ENCODE results near the gene TBC1D4. TPM values are rescaled to one million over a fixed set of nuclear protein-coding genes. Genes with fewer than 3 reads are reported as not detected.

TBC1D4 gene
- total RNA-seq, 4 donors from 2014 or later = 14.2 to 32.0 (median 20.6) TPM

DNA sequence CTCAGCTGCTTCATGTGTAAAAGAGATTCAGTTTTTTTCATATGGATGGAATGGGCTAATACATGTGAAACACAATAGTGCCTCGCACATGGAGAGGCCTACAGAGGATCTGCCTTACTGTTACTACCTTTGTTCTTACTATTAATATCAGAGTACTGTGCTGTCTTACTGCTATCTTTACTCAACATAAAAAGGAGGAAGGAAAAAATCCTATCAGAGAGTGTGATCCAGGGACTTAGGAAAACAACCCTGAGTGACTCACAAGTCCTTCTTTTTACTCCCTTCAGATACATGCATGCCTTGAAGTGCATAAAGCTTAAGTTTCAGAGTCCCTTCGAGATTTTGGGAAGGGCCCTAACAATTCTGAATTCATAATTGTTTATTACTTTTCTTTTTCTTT, 136.8 kb downstream of the TBC1D4 start:
- H3K9me3 ChIP-seq = no peaks in the 10 kb centered on the region

DNA sequence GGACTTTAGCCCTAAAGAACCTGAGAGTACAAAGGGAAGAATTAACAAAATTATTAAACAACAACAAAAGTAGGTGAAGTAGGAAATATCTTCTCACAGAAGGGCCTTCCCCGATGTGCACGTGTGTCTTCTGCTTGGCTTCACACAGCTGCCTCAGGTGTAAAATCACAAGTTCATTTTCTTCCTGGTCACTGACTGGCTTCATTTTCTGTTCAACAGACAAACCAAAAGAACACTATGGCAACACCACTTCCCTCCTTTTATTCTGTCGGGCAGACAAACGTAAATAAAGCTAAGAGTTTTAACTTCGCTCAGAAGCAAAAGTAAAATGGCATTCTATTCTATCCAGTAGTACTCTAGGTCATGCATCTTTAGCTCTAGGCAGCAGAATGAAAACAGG, 140.9 kb downstream of the TBC1D4 start:
- intact Hi-C loops (cut with DNase I) = no loop called here
- WGBS = 92% methylated on average over 5 of the region's 5 CpGs
- H3K27me3 ChIP-seq = no peaks in the 10 kb centered on the region

More for the DNA sequence above, 136.8 kb downstream of the TBC1D4 start:
- Histone ChIP-seq H3K27ac (replicated peaks in 1 of 4) (no peak overlapping the region), H3K4me1 (no peaks in the 10 kb centered on the region), H3K27me3 (no peaks in the 10 kb centered on the region), H3K36me3 (peaks cover 0 to 47% (median 26%) of the 10 kb centered on the region in 4 donors), H3K4me3 (no peak overlapping the region)
- no peak for TF ChIP-seq EP300 (IDR thresholded peaks at IDR 0.05)
- no peak for DNase-seq (ENCODE audit: extremely low spot score)
- WGBS = 86% methylated on average over 2 of the region's 2 CpGs
- intact Hi-C loops (cut with DNase I) = no loop called here

DNA sequence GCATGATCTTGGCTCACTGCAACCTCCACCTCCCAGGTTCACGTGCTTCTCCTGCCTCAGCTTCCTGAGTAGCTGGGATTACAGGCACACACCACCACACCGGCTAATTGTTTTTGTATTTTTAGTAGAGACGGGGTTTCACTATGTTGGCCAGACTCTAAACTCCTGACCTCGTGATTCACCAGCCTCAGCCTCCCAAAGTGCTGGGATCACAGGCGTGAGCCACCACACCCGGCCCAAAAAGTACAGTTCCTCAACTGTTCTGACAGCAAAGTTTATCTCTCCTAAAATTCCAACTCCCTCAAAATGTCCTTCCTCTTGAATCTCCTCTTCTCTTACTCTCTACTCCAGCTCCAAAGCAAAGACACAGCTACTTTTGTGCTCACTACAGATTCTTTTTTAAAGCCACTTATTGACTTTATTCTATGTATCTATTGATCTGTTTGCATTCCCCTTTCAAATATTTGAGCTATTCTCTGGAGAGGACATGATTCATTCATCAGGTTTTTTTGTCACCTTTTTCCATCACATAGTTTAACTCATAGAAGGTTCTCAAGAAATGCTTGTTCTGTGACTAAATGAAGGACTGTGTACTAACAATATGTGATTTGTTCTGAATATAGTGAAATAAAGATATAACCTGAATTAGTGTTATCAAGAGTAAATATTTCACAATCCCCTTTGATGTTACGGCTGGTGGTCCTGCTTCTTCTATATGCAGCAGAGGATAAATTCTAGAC, 142.2 kb downstream of the TBC1D4 start:
- H3K4me1 ChIP-seq = no peaks in the 10 kb centered on the region
- H3K36me3 ChIP-seq = peaks cover 0 to 62% (median 43%) of the 10 kb centered on the region in 4 donors
- H3K27ac ChIP-seq (replicated peaks in 1 of 4) = no peak overlapping the region
- H3K4me3 ChIP-seq = no peak overlapping the region
- 86% methylated on average over 7 of the region's 7 CpGs for WGBS
- DNase-seq (ENCODE audit: extremely low spot score) = no peak
- intact Hi-C loops (cut with DNase I) = no loop called here
- no peaks in the 10 kb centered on the region for H3K27me3 ChIP-seq
- no peaks in the 10 kb centered on the region for H3K9me3 ChIP-seq
- TF ChIP-seq EP300 (IDR thresholded peaks at IDR 0.05) (no peak), POLR2AphosphoS5 (IDR thresholded peaks at IDR 0.05) (no peak), POLR2A (IDR thresholded peaks at IDR 0.05; ENCODE audit: low read depth) (no peak)
- TF ChIP-seq, protein P1, sequence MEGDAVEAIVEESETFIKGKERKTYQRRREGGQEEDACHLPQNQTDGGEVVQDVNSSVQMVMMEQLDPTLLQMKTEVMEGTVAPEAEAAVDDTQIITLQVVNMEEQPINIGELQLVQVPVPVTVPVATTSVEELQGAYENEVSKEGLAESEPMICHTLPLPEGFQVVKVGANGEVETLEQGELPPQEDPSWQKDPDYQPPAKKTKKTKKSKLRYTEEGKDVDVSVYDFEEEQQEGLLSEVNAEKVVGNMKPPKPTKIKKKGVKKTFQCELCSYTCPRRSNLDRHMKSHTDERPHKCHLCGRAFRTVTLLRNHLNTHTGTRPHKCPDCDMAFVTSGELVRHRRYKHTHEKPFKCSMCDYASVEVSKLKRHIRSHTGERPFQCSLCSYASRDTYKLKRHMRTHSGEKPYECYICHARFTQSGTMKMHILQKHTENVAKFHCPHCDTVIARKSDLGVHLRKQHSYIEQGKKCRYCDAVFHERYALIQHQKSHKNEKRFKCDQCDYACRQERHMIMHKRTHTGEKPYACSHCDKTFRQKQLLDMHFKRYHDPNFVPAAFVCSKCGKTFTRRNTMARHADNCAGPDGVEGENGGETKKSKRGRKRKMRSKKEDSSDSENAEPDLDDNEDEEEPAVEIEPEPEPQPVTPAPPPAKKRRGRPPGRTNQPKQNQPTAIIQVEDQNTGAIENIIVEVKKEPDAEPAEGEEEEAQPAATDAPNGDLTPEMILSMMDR (IDR thresholded peaks at IDR 0.05) = no peak

More for the DNA sequence above, 140.9 kb downstream of the TBC1D4 start:
- no peak overlapping the region for H3K27ac ChIP-seq (replicated peaks in 1 of 4)
- H3K4me1 ChIP-seq = no peaks in the 10 kb centered on the region
- no peak for DNase-seq (ENCODE audit: extremely low spot score)
- no peak overlapping the region for H3K4me3 ChIP-seq
- H3K9me3 ChIP-seq = no peaks in the 10 kb centered on the region
- no peak for TF ChIP-seq POLR2AphosphoS5 (IDR thresholded peaks at IDR 0.05)
- TF ChIP-seq, protein P1 (IDR thresholded peaks at IDR 0.05) = no peak
- TF ChIP-seq EP300 (IDR thresholded peaks at IDR 0.05) = no peak
- no peak for TF ChIP-seq POLR2A (IDR thresholded peaks at IDR 0.05; ENCODE audit: low read depth)
- H3K36me3 ChIP-seq = peaks cover 0 to 50% (median 33%) of the 10 kb centered on the region in 4 donors

DNA sequence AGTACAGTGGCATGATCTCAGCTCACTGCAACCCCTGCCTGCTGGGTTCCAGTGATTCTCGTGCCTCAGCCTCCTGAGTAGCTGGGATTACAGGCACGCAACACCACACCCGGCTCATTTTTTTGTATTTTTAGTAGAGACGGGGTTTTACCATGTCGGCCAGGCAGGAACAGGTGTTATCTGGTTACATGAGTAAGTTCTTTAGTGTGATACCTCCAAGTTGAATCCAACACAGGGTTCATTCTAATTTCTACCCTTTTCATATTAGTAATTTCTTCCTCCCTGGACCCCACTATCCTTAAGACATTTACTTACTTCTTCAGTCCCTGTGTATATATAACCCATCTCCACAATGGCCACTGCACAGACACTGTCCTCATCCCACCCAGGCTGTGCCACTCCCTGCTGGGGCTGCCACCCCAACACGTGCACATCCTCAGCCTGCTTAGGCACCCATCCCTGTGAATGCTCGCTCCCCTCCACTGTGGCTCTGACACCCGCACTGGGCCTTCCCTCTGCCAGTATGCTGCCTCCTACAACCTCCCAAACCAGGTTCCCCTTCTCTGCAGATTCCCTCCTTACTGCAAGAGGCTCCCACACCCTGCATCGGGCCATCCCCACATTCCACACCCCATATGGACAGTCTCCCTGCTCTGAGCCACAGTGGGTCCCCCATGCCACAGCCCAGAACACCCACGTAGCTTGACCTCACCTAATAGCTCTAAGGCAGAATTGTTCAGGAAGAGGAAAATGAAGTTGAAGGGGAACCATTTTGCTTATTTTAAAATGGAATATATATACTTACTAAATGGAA, 147.1 kb downstream of the TBC1D4 start:
- no peak for DNase-seq (ENCODE audit: extremely low spot score)
- intact Hi-C loops (cut with DNase I) = no loop called here
- 81% methylated on average over 10 of the region's 10 CpGs for WGBS

More for the DNA sequence above, 147.1 kb downstream of the TBC1D4 start:
- no peak overlapping the region for H3K27ac ChIP-seq (replicated peaks in 1 of 4)
- H3K9me3 ChIP-seq = no peaks in the 10 kb centered on the region
- H3K27me3 ChIP-seq = no peaks in the 10 kb centered on the region
- TF ChIP-seq, protein P1 (IDR thresholded peaks at IDR 0.05) = no peak
- TF ChIP-seq POLR2A (IDR thresholded peaks at IDR 0.05; ENCODE audit: low read depth) (no peak), POLR2AphosphoS5 (IDR thresholded peaks at IDR 0.05) (no peak), EP300 (IDR thresholded peaks at IDR 0.05) (no peak)
- H3K4me3 ChIP-seq = no peak overlapping the region
- H3K4me1 ChIP-seq = no peaks in the 10 kb centered on the region
- H3K36me3 ChIP-seq = peaks cover 0 to 38% (median 24%) of the 10 kb centered on the region in 4 donors

All from esophagus muscularis mucosa (tissue), 4 donors.